Measurements from ENCODE around the gene LSP1.

The LSP1 gene

GRCh38 chr11:1838077-1838425 lies 14.8 kb upstream of the LSP1 start:
- no peak for DNase-seq

- no peak for DNase-seq
Observed at GRCh38 chr11:1838426-1839144, 14.3 kb upstream of the LSP1 start, which contains the start of gene TNNI2. TNNI2 (plus strand) TSS chr11:1838981; CDS start chr11:1839697, 716 bp downstream.

GRCh38 chr11:1839204-1839923 lies 13.5 kb upstream of the LSP1 start:
- no peak for DNase-seq

GRCh38 chr11:1839924-1840779 lies 12.7 kb upstream of the LSP1 start:
- no peak for DNase-seq

GRCh38 chr11:1840780-1841480 lies 12.0 kb upstream of the LSP1 start:
- DNase-seq = no peak

- DNase-seq = no peak
Observed at GRCh38 chr11:1841511-1842148, 11.3 kb upstream of the LSP1 start.

- no peak for DNase-seq
Observed at GRCh38 chr11:1842149-1843097, 10.5 kb upstream of the LSP1 start.

GRCh38 chr11:1843098-1843473 lies 9.8 kb upstream of the LSP1 start:
- DNase-seq = no peak

- DNase-seq = no peak
Observed at GRCh38 chr11:1843796-1844195, 9.1 kb upstream of the LSP1 start.

- DNase-seq = no peak
Observed at GRCh38 chr11:1844221-1845094, 8.4 kb upstream of the LSP1 start.

GRCh38 chr11:1845095-1845429 lies 7.8 kb upstream of the LSP1 start:
- no peak for DNase-seq

- no peak for DNase-seq
Observed at GRCh38 chr11:1845561-1846452, 7.1 kb upstream of the LSP1 start.

- DNase-seq = no peak
Observed at GRCh38 chr11:1846453-1846932, 6.4 kb upstream of the LSP1 start.

- DNase-seq = no peak
Observed at GRCh38 chr11:1847006-1847735, 5.7 kb upstream of the LSP1 start.

GRCh38 chr11:1847926-1848639 lies 4.8 kb upstream of the LSP1 start:
- no peak for DNase-seq

- DNase-seq = no peak
Observed at GRCh38 chr11:1848640-1849430, 4.0 kb upstream of the LSP1 start.
